ENCODE results near the gene CTRL. TPM values are rescaled to one million over a fixed set of nuclear protein-coding genes. Genes with fewer than 3 reads are reported as not detected.

The CTRL gene
- total RNA-seq, 3 donors from 2014 or later: 0.61 to 2.3 (median 0.80) TPM

DNA sequence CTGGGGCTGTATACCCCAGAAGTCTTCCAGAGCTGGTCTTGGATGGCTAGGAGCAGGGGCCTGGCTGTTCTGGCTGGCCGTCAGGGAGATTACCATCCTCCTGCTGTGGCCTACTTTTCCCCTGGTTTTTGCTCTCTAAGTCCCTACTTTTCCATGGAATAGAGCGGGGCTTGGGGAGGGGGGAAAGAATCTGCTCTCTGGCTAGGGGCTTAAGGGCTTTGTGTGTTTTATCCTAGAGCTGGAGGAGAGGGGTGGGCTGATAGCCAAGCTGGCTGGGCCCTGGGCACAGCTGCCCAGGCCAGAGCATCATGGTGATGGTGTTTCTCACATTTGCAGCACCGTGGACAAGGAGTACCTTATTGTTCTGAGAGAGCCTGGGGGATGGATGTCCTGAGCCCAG lies 43.3 kb downstream of the CTRL start:
- H3K4me1 ChIP-seq (ENCODE audit: low read depth): peaks cover 7% of the 10 kb centered on the region
- H3K36me3 ChIP-seq (ENCODE audit: low read depth): no peaks in the 10 kb centered on the region
- ATAC-seq (no peak), DNase-seq (no peak)
- no peak overlapping the region for H3K4me3 ChIP-seq
- TF ChIP-seq, protein P1, sequence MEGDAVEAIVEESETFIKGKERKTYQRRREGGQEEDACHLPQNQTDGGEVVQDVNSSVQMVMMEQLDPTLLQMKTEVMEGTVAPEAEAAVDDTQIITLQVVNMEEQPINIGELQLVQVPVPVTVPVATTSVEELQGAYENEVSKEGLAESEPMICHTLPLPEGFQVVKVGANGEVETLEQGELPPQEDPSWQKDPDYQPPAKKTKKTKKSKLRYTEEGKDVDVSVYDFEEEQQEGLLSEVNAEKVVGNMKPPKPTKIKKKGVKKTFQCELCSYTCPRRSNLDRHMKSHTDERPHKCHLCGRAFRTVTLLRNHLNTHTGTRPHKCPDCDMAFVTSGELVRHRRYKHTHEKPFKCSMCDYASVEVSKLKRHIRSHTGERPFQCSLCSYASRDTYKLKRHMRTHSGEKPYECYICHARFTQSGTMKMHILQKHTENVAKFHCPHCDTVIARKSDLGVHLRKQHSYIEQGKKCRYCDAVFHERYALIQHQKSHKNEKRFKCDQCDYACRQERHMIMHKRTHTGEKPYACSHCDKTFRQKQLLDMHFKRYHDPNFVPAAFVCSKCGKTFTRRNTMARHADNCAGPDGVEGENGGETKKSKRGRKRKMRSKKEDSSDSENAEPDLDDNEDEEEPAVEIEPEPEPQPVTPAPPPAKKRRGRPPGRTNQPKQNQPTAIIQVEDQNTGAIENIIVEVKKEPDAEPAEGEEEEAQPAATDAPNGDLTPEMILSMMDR (IDR thresholded peaks at IDR 0.05): no peak
- no peaks in the 10 kb centered on the region for H3K9me3 ChIP-seq
- intact Hi-C loops (cut with DNase I, micrococcal nuclease): loop anchor here in 1 of 2 donors (10.0 kb wide), 1 partner anchor 46 kb away; the partner anchor contains the start of genes CTRL and PSMB10

DNA sequence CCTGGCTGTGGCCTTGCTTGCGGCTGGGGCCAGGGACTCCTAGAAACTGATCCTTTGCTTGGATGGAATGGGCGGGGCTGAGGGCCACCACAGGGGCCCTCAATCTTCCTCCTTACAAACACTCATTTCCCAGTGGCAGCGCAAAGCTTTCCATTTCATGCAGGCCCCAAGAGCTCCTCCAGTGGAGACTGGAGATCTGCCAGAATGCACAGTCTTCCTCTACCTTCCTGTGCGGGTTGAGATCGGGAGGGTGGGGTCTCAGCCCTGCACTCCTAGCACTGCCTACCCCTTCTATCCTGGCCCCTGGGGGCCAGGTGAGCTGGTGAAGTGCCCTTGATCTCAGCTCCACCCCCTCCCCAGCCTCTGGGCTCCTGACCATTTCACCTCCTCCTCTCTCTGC lies 45.3 kb downstream of the CTRL start:
- DNase-seq (no peak), ATAC-seq (no peak)
- no peak overlapping the region for H3K4me3 ChIP-seq
- H3K9me3 ChIP-seq: no peaks in the 10 kb centered on the region
- TF ChIP-seq, protein P1 (IDR thresholded peaks at IDR 0.05): no peak
- H3K36me3 ChIP-seq (ENCODE audit: low read depth): no peaks in the 10 kb centered on the region
- intact Hi-C loops (cut with DNase I, micrococcal nuclease): loop anchor here in 1 of 2 donors (10.0 kb wide), 1 partner anchor 48 kb away; the partner anchor contains the start of genes CTRL and PSMB10
- no peaks in the 10 kb centered on the region for H3K4me1 ChIP-seq (ENCODE audit: low read depth)

DNA sequence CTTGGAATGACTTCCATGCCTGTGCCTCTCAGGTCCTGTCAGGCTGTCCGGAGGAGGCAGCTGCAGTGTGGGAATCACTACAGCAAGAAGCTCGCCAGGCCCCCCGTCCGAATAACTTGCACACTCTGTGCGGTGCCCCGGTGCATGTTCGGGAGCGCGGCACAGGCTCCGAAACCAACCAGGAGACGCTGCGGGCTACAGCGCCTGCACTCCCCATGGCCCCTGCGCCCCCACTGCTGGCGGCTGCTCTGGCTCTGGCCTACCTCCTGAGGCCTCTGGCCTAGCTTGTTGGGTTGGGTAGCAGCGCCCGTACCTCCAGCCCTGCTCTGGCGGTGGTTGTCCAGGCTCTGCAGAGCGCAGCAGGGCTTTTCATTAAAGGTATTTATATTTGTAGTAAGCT lies 45.7 kb downstream of the CTRL start:
- ATAC-seq: no peak
- no peaks in the 10 kb centered on the region for H3K9me3 ChIP-seq
- intact Hi-C loops (cut with DNase I, micrococcal nuclease): loop anchor here in 1 of 2 donors (10.0 kb wide), 1 partner anchor 49 kb away; the partner anchor contains the start of genes CTRL and PSMB10
- no peaks in the 10 kb centered on the region for H3K36me3 ChIP-seq (ENCODE audit: low read depth)
- DNase-seq: no peak
- H3K4me1 ChIP-seq (ENCODE audit: low read depth): no peaks in the 10 kb centered on the region
- no peak overlapping the region for H3K4me3 ChIP-seq
- TF ChIP-seq, protein P1 (IDR thresholded peaks at IDR 0.05): no peak

DNA sequence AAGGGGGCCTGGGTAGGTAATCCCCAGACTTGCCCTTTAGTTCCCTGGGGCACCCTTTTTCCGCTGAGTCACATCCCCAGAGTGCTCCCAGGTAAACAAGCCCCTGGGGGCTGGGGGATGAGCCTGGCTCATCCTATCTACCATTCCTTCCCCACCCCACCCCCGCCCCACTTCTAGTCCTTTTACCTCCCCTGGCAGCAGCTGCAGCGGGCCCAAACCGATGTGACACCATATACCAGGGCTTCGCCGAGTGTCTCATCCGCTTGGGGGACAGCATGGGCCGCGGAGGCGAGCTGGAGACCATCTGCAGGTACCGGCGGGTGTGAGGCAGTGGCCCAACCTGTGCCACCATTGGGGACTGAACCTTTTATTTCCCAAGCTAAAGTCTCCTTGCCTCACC lies 46.1 kb downstream of the CTRL start:
- Histone ChIP-seq H3K36me3 (ENCODE audit: low read depth) (peaks cover under 1% of the 10 kb centered on the region), H3K4me1 (ENCODE audit: low read depth) (no peaks in the 10 kb centered on the region), H3K9me3 (no peaks in the 10 kb centered on the region), H3K4me3 (no peak overlapping the region)
- TF ChIP-seq, protein P1 (IDR thresholded peaks at IDR 0.05): no peak
- no peak for DNase-seq
- intact Hi-C loops (cut with DNase I, micrococcal nuclease): loop anchor here in 1 of 2 donors (10.0 kb wide), 1 partner anchor 49 kb away; the partner anchor contains the start of genes CTRL and PSMB10
- no peak for ATAC-seq

DNA sequence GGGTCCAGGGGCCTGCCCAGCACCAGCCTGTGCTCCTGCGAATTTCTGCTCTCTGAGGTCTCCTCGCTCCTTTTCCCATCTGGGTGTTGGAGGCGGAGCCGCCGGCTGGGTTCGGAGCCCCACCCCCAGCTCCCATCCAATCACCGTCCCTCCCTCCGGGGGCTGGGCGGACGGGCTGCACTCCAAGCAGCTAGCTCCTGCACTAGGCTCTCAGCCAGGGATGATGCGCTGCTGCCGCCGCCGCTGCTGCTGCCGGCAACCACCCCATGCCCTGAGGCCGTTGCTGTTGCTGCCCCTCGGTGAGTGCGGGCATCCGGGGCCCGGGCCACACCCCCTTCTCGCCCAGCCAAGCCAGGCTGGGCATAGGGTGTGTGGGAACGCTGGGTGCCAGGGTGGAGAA lies 47.0 kb downstream of the CTRL start, which contains the start of gene NRN1L:
TSS of gene NRN1L (plus strand) at position 202 of the 400 bp plus-strand sequence. CDS start at position 221, 19 bp downstream.
- ATAC-seq: peak; percentile 64
- Histone ChIP-seq H3K4me3 (no peak within 1 kb of the TSS), H3K36me3 (ENCODE audit: low read depth) (peaks cover 4% of the 10 kb centered on the region), H3K4me1 (ENCODE audit: low read depth) (no peaks in the 10 kb centered on the region), H3K9me3 (no peaks in the 10 kb centered on the region)
- DNase-seq: peak; percentile 73 to 80 (median 80)
- TF ChIP-seq, protein P1 (IDR thresholded peaks at IDR 0.05): no peak
- intact Hi-C loops (cut with DNase I, micrococcal nuclease): loop anchor here in 1 of 2 donors (10.0 kb wide), 1 partner anchor 50 kb away; the partner anchor contains the start of genes CTRL and PSMB10

Data from mucosa of descending colon (tissue), 3 donors.